CD4-positive, alpha-beta T cell treated with Interleukin-15 for 1 hour (primary cell): ENCODE data around the gene RCOR3.
A peak's percentile ranks its signal among the peaks of the same experiment; 100 is the strongest.
"Not testable (repeated sequence)": the region's sequence is repeated elsewhere in the genome, so short reads cannot be mapped to it uniquely, and the experiment has no call there.

Source experiments
- DNase-seq: peaks from one replicate; pipeline ENCODE4 v3.0.0-alpha.2; 2020

Gene RCOR3

GRCh38 chr1:211260141-211261107, 1.3 kb downstream of the RCOR3 start:
- peak; percentile 49 for DNase-seq

- DNase-seq: no peak
Observed at GRCh38 chr1:211261229-211261628, 2.1 kb downstream of the RCOR3 start.

- DNase-seq: not testable (repeated sequence)
Observed at GRCh38 chr1:211263022-211263421, 3.9 kb downstream of the RCOR3 start.

- DNase-seq: no peak
Observed at GRCh38 chr1:211267204-211267857, 8.2 kb downstream of the RCOR3 start.

- no peak for DNase-seq
Observed at GRCh38 chr1:211279340-211279739, 20.2 kb downstream of the RCOR3 start.

GRCh38 chr1:211280910-211281309, 21.7 kb downstream of the RCOR3 start:
- no peak for DNase-seq

GRCh38 chr1:211281320-211282022, 22.3 kb downstream of the RCOR3 start:
- DNase-seq: no peak

- DNase-seq: no peak
Observed at GRCh38 chr1:211282023-211282373, 22.8 kb downstream of the RCOR3 start.

GRCh38 chr1:211285196-211285595, 26.0 kb downstream of the RCOR3 start:
- no peak for DNase-seq

GRCh38 chr1:211287218-211287617, 28.1 kb downstream of the RCOR3 start:
- no peak for DNase-seq

GRCh38 chr1:211292411-211292810, 33.2 kb downstream of the RCOR3 start:
- no peak for DNase-seq

- no peak for DNase-seq
Observed at GRCh38 chr1:211296396-211296795, 37.2 kb downstream of the RCOR3 start.

- DNase-seq: no peak
Observed at GRCh38 chr1:211305044-211305443, 45.9 kb downstream of the RCOR3 start.

GRCh38 chr1:211309617-211310016, 50.5 kb downstream of the RCOR3 start:
- no peak for DNase-seq

GRCh38 chr1:211313392-211313791, 54.2 kb downstream of the RCOR3 start:
- DNase-seq: no peak

GRCh38 chr1:211318576-211319280, 59.6 kb downstream of the RCOR3 start:
- DNase-seq: no peak

- DNase-seq: no peak
Observed at GRCh38 chr1:211319892-211320291, 60.7 kb downstream of the RCOR3 start.

- DNase-seq: no peak
Observed at GRCh38 chr1:211320980-211321379, 61.8 kb downstream of the RCOR3 start.

GRCh38 chr1:211321646-211322045, 62.5 kb downstream of the RCOR3 start:
- not testable (repeated sequence) for DNase-seq

- peak; percentile 70 for DNase-seq
Observed at GRCh38 chr1:211323156-211324063, 64.2 kb downstream of the RCOR3 start.

GRCh38 chr1:211324992-211325775, 66.0 kb downstream of the RCOR3 start:
- DNase-seq: no peak
